H1 (cell line): ENCODE results near the gene SCN8A. TPM values are rescaled to one million over a fixed set of nuclear protein-coding genes. Genes with fewer than 3 reads are reported as not detected.

Source experiments
- ATF2 ChIP-seq: IDR thresholded peaks from 2 replicates; pipeline ENCODE4 v1.6.1; 2012; ENCODE audit warnings: low read length, inconsistent platforms
- BACH1 ChIP-seq: IDR thresholded peaks from 2 replicates; pipeline ENCODE4 v1.6.1; 2012; ENCODE audit warnings: low read length, improper control_type of control experiment
- CHD7 ChIP-seq: fragments of 300-600 bp; sonication (generic); IDR thresholded peaks from 2 replicates; pipeline ENCODE4 v1.7.1; 2012; ENCODE audit warnings: low read length, moderate library complexity, mild to moderate bottlenecking, inconsistent platforms; ENCODE audit not compliant: insufficient replicate concordance
- EGR1 ChIP-seq: IDR thresholded peaks from 2 replicates; pipeline ENCODE4 v1.6.1; 2011; ENCODE audit warnings: low read depth, low read length, borderline replicate concordance
- SAP30 ChIP-seq: fragments of 300-600 bp; sonication (generic); IDR thresholded peaks from 2 replicates; pipeline ENCODE4 v1.7.1; 2012; ENCODE audit warnings: low read length, moderate library complexity, mild to moderate bottlenecking, inconsistent platforms; ENCODE audit not compliant: insufficient read depth, insufficient replicate concordance
- SP1 ChIP-seq: IDR thresholded peaks from 2 replicates; pipeline ENCODE4 v1.6.1; 2011; ENCODE audit warnings: low read depth, low read length
- TAF1 ChIP-seq: IDR thresholded peaks from 2 replicates; pipeline ENCODE4 v1.6.1; 2011; ENCODE audit warnings: mild to moderate bottlenecking, low read depth, low read length
- polyA plus RNA-seq, 7 experiments: library from polyadenylated mRNA; depleted of rRNA in 3 of 7; stranded (reverse) in 5 of 7; unstranded in 2 of 7; fragments of >200 nt in 5 of 7; fragments of 200-250 nt in 2 of 7; gene quantifications; 1 replicate in 5 of 7; 2 replicates in 1 of 7; 4 replicates in 1 of 7; pipeline versions ENCODE4 v1.2.1 to v1.2.3, GENCODE V29; 2011 to 2013; ENCODE audit warnings: missing spikeins in 2 of 7, mixed read lengths in 2 of 7
- total RNA-seq: library from RNA; stranded (reverse); fragmentation: NEBNext Ultra II Directional; extraction: Animal tissue kit (Norgen Biotek cat#: 25700); gene quantifications from 2 replicates; pipeline ENCODE4 v1.2.1, GENCODE V29; 2021

SCN8A gene
- total and polyA plus RNA-seq, 2 of the 8 experiments (the other 6 are each of a cell fraction or from before 2014, with no cell fraction given) = 6.3 to 10.7 TPM

- TF ChIP-seq CHD7 (no peak), SAP30 (no peak), EGR1 (no peak), SP1 (no peak), BACH1 (no peak), ATF2 (no peak), TAF1 (no peak)
Measured at GRCh38 chr12:51589557-51590176, 1.4 kb upstream of the SCN8A start (continued).
